GM18526 (cell line): ENCODE data around the gene GRIA1.

Experiments used
- POLR2A ChIP-seq: IDR thresholded peaks from 3 replicates; pipeline ENCODE4 v1.6.1; 2011; ENCODE audit not compliant: insufficient read length; ENCODE audit errors: extremely low read depth

GRIA1 gene

DNA sequence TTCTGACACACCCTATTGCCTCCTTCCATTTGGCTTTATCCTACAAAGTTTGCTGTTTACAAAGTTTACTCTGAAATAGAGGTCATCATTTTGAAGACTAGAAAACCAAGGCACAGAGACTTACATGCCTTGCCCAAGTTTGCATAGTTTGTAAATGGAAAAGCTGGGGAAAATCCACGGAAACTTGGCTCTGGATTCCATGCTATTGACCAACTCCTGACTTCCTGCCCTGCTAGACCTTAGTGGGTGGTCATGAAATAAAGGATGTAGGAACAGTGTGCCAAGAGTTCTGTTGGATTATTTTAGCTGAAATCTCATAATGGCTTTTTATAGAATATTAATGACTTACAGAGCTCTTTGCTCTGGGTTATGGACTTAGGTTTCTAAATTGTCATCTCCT, 69.5 kb downstream of the GRIA1 start:
- TF ChIP-seq POLR2A = no peak

DNA sequence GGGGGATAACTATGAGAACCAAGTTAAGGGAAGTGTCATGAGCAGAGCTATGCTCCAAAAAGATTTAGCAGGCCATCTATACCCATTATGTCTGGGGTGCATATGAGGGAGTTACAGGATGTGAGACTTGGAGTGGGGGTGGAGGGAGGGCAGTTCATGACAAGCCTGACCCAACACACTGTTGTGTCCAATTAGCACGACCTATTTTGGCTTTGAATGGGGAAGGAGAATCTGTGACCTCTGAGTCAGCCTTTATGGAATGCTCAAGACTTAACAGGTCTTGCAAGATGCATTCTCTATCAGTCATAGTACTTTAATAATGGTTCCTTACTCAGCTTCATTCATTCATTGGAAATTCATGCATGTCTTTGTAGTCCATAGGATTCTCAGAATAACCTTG, 71.7 kb downstream of the GRIA1 start:
- no peak for TF ChIP-seq POLR2A

GRCh38 chr5:153565822-153566221, 75.4 kb downstream of the GRIA1 start:
- TF ChIP-seq POLR2A = no peak

- TF ChIP-seq POLR2A = no peak
These were observed 78.6 kb downstream of the GRIA1 start for GRCh38 chr5:153569036-153569435.

GRCh38 chr5:153571162-153571561, 80.7 kb downstream of the GRIA1 start:
- TF ChIP-seq POLR2A = no peak

DNA sequence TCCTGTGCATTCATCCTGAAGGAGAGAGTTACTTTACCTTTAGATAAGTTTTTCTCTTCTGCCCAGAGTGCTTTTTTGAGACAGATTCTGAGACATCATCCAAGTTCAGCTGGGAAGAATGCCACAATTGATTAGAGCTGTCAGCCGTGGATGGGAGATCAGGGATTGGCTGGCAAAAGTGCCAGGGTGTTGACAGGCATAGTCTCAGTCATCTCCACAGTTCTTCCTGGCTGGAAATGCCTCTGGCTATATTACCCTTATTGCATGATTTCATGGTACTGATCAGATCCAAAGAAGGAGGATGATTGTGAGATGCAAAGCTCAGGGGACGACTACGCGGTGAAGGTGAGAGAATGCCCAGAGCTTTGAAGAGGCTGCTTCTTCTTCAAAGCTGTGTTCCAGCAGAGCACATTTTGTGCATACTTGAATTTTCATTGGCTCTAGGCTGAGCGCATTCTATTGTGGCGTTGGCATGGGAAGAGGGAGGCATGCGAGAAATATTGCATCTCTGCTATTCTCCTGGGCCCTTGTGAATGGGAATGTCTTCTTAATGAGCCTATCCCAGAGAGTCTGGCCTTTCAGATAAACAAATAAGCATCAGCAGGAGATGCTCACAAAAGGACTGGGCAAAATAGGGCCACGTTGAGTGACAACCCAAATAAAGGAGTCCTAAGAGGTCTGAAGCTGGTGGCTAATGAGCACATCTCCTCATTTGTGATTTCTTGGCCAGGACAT, 82.1 kb downstream of the GRIA1 start:
- no peak for TF ChIP-seq POLR2A

DNA sequence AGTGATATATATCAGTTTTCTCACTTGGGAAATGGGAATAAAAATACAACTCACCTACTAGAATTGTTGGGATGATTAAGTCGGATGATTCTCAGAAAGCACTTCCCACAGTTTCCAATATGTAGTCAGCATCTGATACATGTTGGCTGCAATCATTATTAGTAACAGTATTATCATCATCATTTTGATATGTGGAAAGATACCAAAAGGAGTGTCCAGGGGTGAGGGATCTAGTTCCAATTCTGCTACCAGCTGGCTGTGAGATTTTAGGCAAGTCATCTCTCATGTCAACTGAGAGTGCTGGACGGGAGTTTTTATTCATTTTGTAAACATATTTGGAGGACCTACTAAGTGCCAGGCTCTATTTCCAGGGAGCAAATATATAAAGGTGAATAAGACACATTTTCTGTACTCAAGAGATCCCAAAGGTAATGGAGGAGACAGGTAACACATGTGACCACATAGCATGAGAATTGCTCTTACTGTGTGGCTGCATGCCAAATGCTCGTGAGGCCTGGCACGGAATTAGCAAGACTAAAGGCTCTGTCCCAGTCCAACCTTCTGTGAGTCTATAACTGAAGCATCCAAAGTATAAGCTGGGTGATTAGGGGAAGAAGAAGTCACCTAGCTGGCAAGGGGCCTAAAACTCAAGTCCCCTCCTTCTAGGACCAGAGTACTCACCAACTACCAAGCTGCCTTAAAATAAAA, 83.0 kb downstream of the GRIA1 start:
- no peak for TF ChIP-seq POLR2A

DNA sequence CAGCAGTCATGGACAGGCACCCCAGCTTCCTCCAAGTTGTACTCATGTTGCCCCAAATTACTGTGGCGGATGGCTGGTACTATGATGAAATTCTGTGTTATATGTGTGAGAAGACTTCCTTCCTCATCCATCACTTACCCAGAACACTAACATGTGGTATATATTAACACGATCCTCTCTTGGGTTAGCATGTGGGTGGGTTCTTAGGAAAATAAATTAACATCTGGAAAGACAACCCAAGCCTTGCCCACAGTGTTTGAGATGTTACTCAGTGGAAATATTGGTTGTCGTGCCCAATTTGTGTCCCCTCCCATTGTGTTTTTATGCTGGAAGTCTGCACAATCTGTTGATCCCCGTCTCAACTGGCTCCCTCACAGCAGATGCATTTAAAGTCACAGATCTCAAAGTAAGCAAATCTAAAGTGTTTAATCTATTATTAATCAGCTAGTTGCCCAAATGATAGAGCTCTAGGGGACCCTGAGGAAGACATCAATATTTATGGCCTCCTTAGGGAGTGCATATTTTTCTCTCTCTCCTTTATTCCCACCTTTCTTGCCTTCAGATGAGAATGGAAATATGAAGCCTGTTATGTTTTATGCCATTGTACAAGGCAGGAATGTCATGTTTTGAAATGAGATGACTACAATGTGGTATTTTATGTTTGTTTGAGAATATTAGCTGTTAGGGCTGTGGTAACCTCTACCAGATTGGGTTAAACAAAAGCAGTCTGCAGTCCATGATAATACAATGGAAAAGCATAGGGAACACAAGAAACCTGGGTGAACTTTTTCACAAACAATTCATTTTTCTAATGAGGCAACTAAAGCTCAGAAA, 93.9 kb downstream of the GRIA1 start:
- no peak for TF ChIP-seq POLR2A

DNA sequence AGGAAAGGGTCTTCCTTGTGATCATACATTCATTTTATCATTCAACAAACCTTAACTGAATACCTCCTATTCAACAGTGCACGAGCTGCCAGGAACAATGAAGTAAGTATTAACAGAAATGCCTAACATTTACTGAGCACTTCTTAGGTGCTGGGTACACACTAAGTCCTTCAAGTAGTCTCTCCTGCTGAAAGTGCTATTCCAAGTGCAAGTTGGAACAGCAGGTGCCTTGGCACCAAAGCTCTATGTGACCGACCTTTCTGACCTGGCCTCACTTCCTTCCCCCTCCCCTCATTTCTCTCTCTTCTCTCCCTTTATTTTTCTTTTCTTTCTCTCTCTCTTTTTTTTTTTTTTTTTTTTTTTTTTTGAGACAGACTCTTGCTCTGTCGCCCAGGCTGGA, 94.5 kb downstream of the GRIA1 start:
- TF ChIP-seq POLR2A = no peak

GRCh38 chr5:153585622-153586277, 95.3 kb downstream of the GRIA1 start:
- no peak for TF ChIP-seq POLR2A

DNA sequence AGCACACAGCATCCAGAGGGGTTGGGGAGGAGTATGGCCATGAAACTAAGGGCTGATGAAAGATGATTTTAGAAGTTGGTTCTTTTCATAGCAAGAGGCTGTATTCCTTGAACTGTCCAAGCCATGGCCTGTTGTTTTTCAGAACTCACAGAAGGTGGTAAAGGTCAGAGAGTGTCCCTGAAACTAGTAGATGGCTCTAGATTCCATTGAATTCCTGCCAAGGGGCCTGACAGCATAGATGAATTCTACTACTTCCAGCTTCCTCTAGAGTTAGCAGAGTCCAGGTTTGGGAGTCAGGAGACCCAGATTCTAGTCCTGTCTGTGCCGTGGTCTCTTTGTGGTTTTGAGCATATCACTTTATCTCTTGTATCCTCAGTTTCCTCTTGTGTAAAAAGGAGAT, 101.6 kb downstream of the GRIA1 start:
- no peak for TF ChIP-seq POLR2A

GRCh38 chr5:153594785-153595184, 104.3 kb downstream of the GRIA1 start:
- no peak for TF ChIP-seq POLR2A

DNA sequence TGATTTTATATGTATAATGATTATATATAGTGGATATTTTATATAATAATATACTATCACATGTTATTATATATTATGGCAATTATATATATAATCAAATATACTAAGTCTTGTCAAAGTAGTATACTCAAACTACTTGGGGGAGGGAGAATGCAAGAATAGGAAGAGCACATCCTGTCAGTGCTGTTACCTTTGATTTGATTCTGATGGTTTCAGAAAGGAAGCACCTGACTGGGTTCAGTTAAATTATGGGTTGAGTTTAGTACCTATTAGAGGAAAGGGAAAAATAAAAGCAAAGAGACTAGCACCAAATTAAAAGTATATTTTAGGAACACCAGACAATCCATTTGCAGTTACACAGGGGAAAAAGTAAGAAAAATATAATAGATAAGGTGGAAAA, 107.6 kb downstream of the GRIA1 start:
- TF ChIP-seq POLR2A = no peak

- TF ChIP-seq POLR2A = no peak
These were observed 110.9 kb downstream of the GRIA1 start for GRCh38 chr5:153601377-153601776.

DNA sequence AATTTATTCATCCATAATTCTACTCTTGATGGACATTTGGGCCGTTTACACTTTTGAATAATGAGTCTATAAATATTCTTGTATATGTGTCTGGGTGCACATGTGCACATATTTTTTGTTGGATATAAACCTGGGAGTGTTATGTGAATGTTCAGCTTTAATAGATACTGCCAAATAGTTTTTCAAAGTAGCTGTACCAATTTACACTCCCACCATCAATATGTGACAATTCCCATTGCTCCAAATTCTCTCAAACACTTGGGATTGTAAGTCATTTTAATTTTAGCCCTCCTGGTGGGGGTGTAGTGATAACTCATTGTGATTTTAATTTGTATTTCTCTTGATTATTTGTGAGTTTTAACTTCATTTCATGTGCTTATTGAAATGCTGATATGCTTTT, 114.9 kb downstream of the GRIA1 start:
- TF ChIP-seq POLR2A = no peak

GRCh38 chr5:153610009-153610408, 119.5 kb downstream of the GRIA1 start:
- TF ChIP-seq POLR2A = no peak

GRCh38 chr5:153610811-153611210, 120.3 kb downstream of the GRIA1 start:
- TF ChIP-seq POLR2A = no peak
